MM.1S (cell line): ENCODE results near the gene TMEM198.

Experiments
- DNase-seq: peaks from one replicate; pipeline ENCODE4 v3.0.0-alpha.2; 2015
- H2AFZ ChIP-seq: fragments of 300-600 bp; sonication (generic); 2 replicates; pipeline ENCODE4 v1.6.0; 2016; ENCODE audit warnings: antibody characterized with exemption, low read length
- H3F3A ChIP-seq: fragments of 300-600 bp; sonication (generic); 2 replicates; pipeline ENCODE4 v1.6.1; 2016; ENCODE audit warnings: mild to moderate bottlenecking, antibody characterized with exemption, low read length, moderate library complexity, mixed read lengths; ENCODE audit not compliant: insufficient read depth
- H3K27ac ChIP-seq: fragments of 300-600 bp; sonication (generic); 2 replicates; pipeline ENCODE4 v1.5.1; 2016; ENCODE audit warnings: mild to moderate bottlenecking, low read length
- H3K27me3 ChIP-seq: fragments of 300-600 bp; sonication (generic); replicated peaks from 2 replicates; pipeline ENCODE4 v1.6.0; 2016; ENCODE audit warnings: low read length; ENCODE audit not compliant: insufficient read depth
- H3K36me3 ChIP-seq: fragments of 300-600 bp; sonication (generic); replicated peaks from 2 replicates; pipeline ENCODE4 v1.6.1; 2016; ENCODE audit warnings: mild to moderate bottlenecking, low read length, mixed read lengths; ENCODE audit not compliant: insufficient read depth
- H3K4me1 ChIP-seq: fragments of 300-600 bp; sonication (generic); 2 replicates; pipeline ENCODE4 v1.6.1; 2016; ENCODE audit warnings: low read length, mixed read lengths
- H3K4me2 ChIP-seq: fragments of 300-600 bp; sonication (generic); 2 replicates; pipeline ENCODE4 v1.6.0; 2016; ENCODE audit warnings: low read depth, low read length
- H3K4me3 ChIP-seq: fragments of 300-600 bp; sonication (generic); 2 replicates; pipeline ENCODE4 v1.5.1; 2016; ENCODE audit warnings: low read length, mixed read lengths
- H3K79me2 ChIP-seq: fragments of 300-600 bp; sonication (generic); 2 replicates; pipeline ENCODE4 v1.6.1; 2016; ENCODE audit warnings: mixed run types, low read length, mixed read lengths
- H3K9ac ChIP-seq: fragments of 300-600 bp; sonication (generic); 2 replicates; pipeline ENCODE4 v1.6.1; 2016; ENCODE audit warnings: low read length, mixed read lengths
- H3K9me2 ChIP-seq: fragments of 300-600 bp; sonication (generic); replicated peaks from 2 replicates; pipeline ENCODE4 v1.6.1; 2016; ENCODE audit warnings: mild to moderate bottlenecking, low read length, mixed read lengths; ENCODE audit not compliant: insufficient read depth
- H3K9me3 ChIP-seq: fragments of 300-600 bp; sonication (generic); replicated peaks from 2 replicates; pipeline ENCODE4 v1.6.1; 2016; ENCODE audit warnings: mild to moderate bottlenecking, low read length, mixed read lengths; ENCODE audit not compliant: insufficient read depth
- H4K20me1 ChIP-seq: fragments of 300-600 bp; sonication (generic); 2 replicates; pipeline ENCODE4 v1.6.1; 2016; ENCODE audit warnings: mild to moderate bottlenecking, low read length, moderate library complexity, mixed read lengths; ENCODE audit not compliant: insufficient read depth
- EZH2 ChIP-seq: fragments of 300-600 bp; sonication (generic); optimal IDR thresholded peaks from 2 replicates; pipeline ENCODE3; 2017; ENCODE audit warnings: low read depth, mild to moderate bottlenecking, antibody characterized with exemption, low read length, mixed read lengths
- EZH2phosphoT487 ChIP-seq: fragments of 300-600 bp; sonication (generic); IDR thresholded peaks from 2 replicates; pipeline ENCODE4 v1.6.1; 2018; ENCODE audit warnings: antibody characterized with exemption, low read length
- TF ChIP-seq, protein P1 (sequence below): fragments of 300-600 bp; sonication (generic); IDR thresholded peaks from 2 replicates; pipeline ENCODE4 v1.5.1; 2016; ENCODE audit warnings: antibody characterized with exemption, low read length, mixed read lengths

The TMEM198 gene

GRCh38 chr2:219554350-219554749 is 10.5 kb downstream of the TMEM198 start:
- H3K4me2 ChIP-seq, result no peak overlapping the region
- no peaks in the 10 kb centered on the region for H3K9me2 ChIP-seq
- DNase-seq, result no peak
- H3K36me3 ChIP-seq, result no peaks in the 10 kb centered on the region
- TF ChIP-seq, protein P1, sequence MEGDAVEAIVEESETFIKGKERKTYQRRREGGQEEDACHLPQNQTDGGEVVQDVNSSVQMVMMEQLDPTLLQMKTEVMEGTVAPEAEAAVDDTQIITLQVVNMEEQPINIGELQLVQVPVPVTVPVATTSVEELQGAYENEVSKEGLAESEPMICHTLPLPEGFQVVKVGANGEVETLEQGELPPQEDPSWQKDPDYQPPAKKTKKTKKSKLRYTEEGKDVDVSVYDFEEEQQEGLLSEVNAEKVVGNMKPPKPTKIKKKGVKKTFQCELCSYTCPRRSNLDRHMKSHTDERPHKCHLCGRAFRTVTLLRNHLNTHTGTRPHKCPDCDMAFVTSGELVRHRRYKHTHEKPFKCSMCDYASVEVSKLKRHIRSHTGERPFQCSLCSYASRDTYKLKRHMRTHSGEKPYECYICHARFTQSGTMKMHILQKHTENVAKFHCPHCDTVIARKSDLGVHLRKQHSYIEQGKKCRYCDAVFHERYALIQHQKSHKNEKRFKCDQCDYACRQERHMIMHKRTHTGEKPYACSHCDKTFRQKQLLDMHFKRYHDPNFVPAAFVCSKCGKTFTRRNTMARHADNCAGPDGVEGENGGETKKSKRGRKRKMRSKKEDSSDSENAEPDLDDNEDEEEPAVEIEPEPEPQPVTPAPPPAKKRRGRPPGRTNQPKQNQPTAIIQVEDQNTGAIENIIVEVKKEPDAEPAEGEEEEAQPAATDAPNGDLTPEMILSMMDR, result no peak
- no peak for TF ChIP-seq EZH2phosphoT487
- H3K9ac ChIP-seq, result no peak overlapping the region
- H3F3A ChIP-seq, result no peaks in the 10 kb centered on the region
- H3K9me3 ChIP-seq, result no peaks in the 10 kb centered on the region
- no peak overlapping the region for H3K4me3 ChIP-seq
- H2AFZ ChIP-seq, result no peak overlapping the region
- no peaks in the 10 kb centered on the region for H3K79me2 ChIP-seq
- H3K4me1 ChIP-seq, result no peaks in the 10 kb centered on the region
- no peaks in the 10 kb centered on the region for H4K20me1 ChIP-seq
- no peak overlapping the region for H3K27ac ChIP-seq
- H3K27me3 ChIP-seq, result peaks cover 59% of the 10 kb centered on the region

- Histone ChIP-seq H3K4me2 (no peak overlapping the region), H3K9ac (no peak overlapping the region), H3K9me3 (no peaks in the 10 kb centered on the region), H2AFZ (no peak overlapping the region), H3K36me3 (no peaks in the 10 kb centered on the region), H3K27ac (no peak overlapping the region), H4K20me1 (no peaks in the 10 kb centered on the region), H3K27me3 (peaks cover 72% of the 10 kb centered on the region), H3K9me2 (no peaks in the 10 kb centered on the region), H3F3A (no peaks in the 10 kb centered on the region), H3K4me3 (no peak overlapping the region), H3K79me2 (no peaks in the 10 kb centered on the region), H3K4me1 (no peaks in the 10 kb centered on the region)
- no peak for TF ChIP-seq EZH2phosphoT487
- TF ChIP-seq, protein P1, result no peak
- TF ChIP-seq EZH2, result no peak
- no peak for DNase-seq
Measured at GRCh38 chr2:219555956-219556355, 12.1 kb downstream of the TMEM198 start.

DNA sequence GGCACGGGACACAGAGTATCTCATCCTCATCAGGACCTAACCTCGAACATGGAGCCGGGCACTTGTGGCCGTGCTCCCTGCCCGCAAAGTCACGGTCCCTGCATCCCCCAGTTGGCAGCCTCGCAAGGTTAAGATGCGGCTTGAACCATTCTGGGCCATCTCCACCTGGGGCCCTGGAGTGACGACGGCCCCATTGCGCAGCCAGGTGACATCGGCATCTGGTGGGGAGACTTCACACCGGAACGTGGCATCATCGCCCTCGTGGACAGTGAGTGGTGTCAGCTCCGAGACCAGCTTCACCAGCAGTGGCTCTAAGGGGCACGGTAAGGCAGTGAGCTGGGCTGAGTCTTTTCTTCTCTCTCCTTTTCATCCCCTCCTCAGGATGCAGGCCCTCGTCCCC is 12.6 kb downstream of the TMEM198 start:
- H3K79me2 ChIP-seq, result no peaks in the 10 kb centered on the region
- H3K4me2 ChIP-seq, result no peak overlapping the region
- no peaks in the 10 kb centered on the region for H3K4me1 ChIP-seq
- no peak for DNase-seq
- TF ChIP-seq EZH2phosphoT487 (no peak), EZH2 (no peak)
- TF ChIP-seq, protein P1, result no peak
- peaks cover 77% of the 10 kb centered on the region for H3K27me3 ChIP-seq
- H3K9me2 ChIP-seq, result no peaks in the 10 kb centered on the region
- H2AFZ ChIP-seq, result no peak overlapping the region
- no peak overlapping the region for H3K4me3 ChIP-seq
- no peaks in the 10 kb centered on the region for H4K20me1 ChIP-seq
- no peaks in the 10 kb centered on the region for H3K36me3 ChIP-seq
- H3K9ac ChIP-seq, result no peak overlapping the region
- H3K9me3 ChIP-seq, result no peaks in the 10 kb centered on the region
- H3K27ac ChIP-seq, result no peak overlapping the region
- no peaks in the 10 kb centered on the region for H3F3A ChIP-seq

DNA sequence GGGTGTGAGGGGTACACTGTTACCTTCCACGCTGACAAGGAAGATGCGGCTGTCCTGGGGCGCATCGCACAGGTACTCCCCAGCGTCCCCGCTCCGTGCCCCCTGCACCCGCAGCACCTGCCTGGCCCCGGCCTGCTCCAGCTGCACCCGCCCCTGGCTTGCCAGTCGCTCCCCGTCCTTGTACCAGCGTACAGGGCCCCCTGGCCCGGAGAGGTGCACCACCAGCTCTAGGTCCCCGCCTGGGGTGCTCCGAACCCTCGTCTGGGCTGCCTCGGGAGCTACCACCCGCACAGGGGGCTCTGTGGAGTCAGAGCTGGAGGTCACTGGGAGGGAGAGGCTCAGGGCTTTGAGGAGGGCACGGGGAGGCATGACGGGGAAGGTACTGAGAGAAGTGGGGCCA is 13.5 kb downstream of the TMEM198 start:
- DNase-seq, result no peak
- H3F3A ChIP-seq, result no peaks in the 10 kb centered on the region
- H3K9me2 ChIP-seq, result no peaks in the 10 kb centered on the region
- H3K36me3 ChIP-seq, result no peaks in the 10 kb centered on the region
- no peaks in the 10 kb centered on the region for H3K79me2 ChIP-seq
- H3K9me3 ChIP-seq, result no peaks in the 10 kb centered on the region
- H3K27ac ChIP-seq, result no peak overlapping the region
- no peak overlapping the region for H3K9ac ChIP-seq
- H3K4me1 ChIP-seq, result no peaks in the 10 kb centered on the region
- H3K27me3 ChIP-seq, result peaks cover 86% of the 10 kb centered on the region
- no peak overlapping the region for H3K4me3 ChIP-seq
- H4K20me1 ChIP-seq, result no peaks in the 10 kb centered on the region
- H3K4me2 ChIP-seq, result no peak overlapping the region
- TF ChIP-seq EZH2phosphoT487 (no peak), EZH2 (no peak)
- TF ChIP-seq, protein P1, result no peak
- H2AFZ ChIP-seq, result no peak overlapping the region
